Neural cell (in vitro differentiated cells): ENCODE measurements around the gene RAP1A. TPM values are rescaled to one million over a fixed set of nuclear protein-coding genes. Genes with fewer than 3 reads are reported as not detected.
A peak's percentile ranks its signal among the peaks of the same experiment; 100 is the strongest.

Experiments
- H2AFZ ChIP-seq: fragments of 200-600, 300-800 bp; sonication (generic), shearing (Covaris generic); 2 replicates; pipeline ENCODE4 v1.6.0; 2014; ENCODE audit warnings: low read depth, mild to moderate bottlenecking, antibody characterized with exemption, low read length, moderate library complexity
- H3F3A ChIP-seq: fragments of 200-600 bp; shearing (Covaris generic); 2 replicates; pipeline ENCODE4 v1.6.1; 2016; ENCODE audit warnings: mild to moderate bottlenecking, moderate library complexity, mixed read lengths, antibody characterized with exemption, low read length; ENCODE audit not compliant: insufficient read depth, poor library complexity, severe bottlenecking
- H3K27ac ChIP-seq: fragments of 200-600, 300-800 bp; sonication (generic), shearing (Covaris generic); 2 replicates; pipeline ENCODE4 v1.5.1; 2014; ENCODE audit warnings: mild to moderate bottlenecking, low read length, moderate library complexity
- H3K27me3 ChIP-seq: fragments of 300-800, 200-600 bp; sonication (generic), shearing (Covaris generic); 2 replicates; pipeline ENCODE4 v1.6.0; 2014; ENCODE audit warnings: mild to moderate bottlenecking, low read depth, low read length, moderate library complexity; ENCODE audit not compliant: insufficient read depth
- H3K36me3 ChIP-seq: fragments of 300-800, 200-600 bp; sonication (generic), shearing (Covaris generic); 2 replicates; pipeline ENCODE4 v1.5.1; 2014; ENCODE audit warnings: mild to moderate bottlenecking, antibody characterized with exemption, low read length, moderate library complexity; ENCODE audit not compliant: insufficient read depth
- H3K4me2 ChIP-seq: fragments of 300-800, 200-600 bp; sonication (generic), shearing (Covaris generic); 2 replicates; pipeline ENCODE4 v1.6.0; 2014; ENCODE audit warnings: mild to moderate bottlenecking, low read length
- H3K4me3 ChIP-seq: fragments of 300-800, 200-600 bp; sonication (generic), shearing (Covaris generic); 2 replicates; pipeline ENCODE4 v1.5.1; 2014; ENCODE audit warnings: mild to moderate bottlenecking, low read length, moderate library complexity
- H3K79me2 ChIP-seq: fragments of 200-600 bp; shearing (Covaris generic); replicated peaks from 2 replicates; pipeline ENCODE4 v1.6.0; 2014; ENCODE audit warnings: mild to moderate bottlenecking, low read length, moderate library complexity; ENCODE audit not compliant: insufficient read depth
- H3K9ac ChIP-seq: fragments of 300-800, 200-600 bp; sonication (generic), shearing (Covaris generic); 2 replicates; pipeline ENCODE4 v1.6.1; 2016; ENCODE audit warnings: mild to moderate bottlenecking, low read length, mixed read lengths
- H3K9me2 ChIP-seq: fragments of 200-600 bp; shearing (Covaris generic); 2 replicates; pipeline ENCODE4 v1.6.1; 2016; ENCODE audit warnings: mild to moderate bottlenecking, low read length, mixed read lengths; ENCODE audit not compliant: insufficient read depth
- H3K9me3 ChIP-seq: fragments of 200-600, 300-800 bp; sonication (generic), shearing (Covaris generic); 2 replicates; pipeline ENCODE4 v1.6.1; 2016; ENCODE audit warnings: mild to moderate bottlenecking, mixed run types, low read length, moderate library complexity, mixed read lengths
- H4K20me1 ChIP-seq: fragments of 200-600 bp; shearing (Covaris generic); 2 replicates; pipeline ENCODE4 v1.6.1; 2016; ENCODE audit warnings: mild to moderate bottlenecking, mixed run types; ENCODE audit not compliant: insufficient read depth
- CTCF ChIP-seq: fragments of 450-650 bp; IDR thresholded peaks from 2 replicates; pipeline ENCODE4 v1.5.1; 2014; ENCODE audit warnings: antibody characterized with exemption, mild to moderate bottlenecking, moderate library complexity; ENCODE audit not compliant: poor library complexity, severe bottlenecking
- EP300 ChIP-seq: fragments of 450-650 bp; conservative IDR thresholded peaks from 2 replicates; pipeline ENCODE4 v1.6.1; 2014; ENCODE audit warnings: antibody characterized with exemption, mild to moderate bottlenecking, moderate library complexity; ENCODE audit not compliant: poor library complexity, severe bottlenecking
- EZH2 ChIP-seq: fragments of 200-600, 300-800 bp; shearing (Covaris generic), sonication (generic); IDR thresholded peaks from 2 replicates; pipeline ENCODE4 v1.6.1; 2014; ENCODE audit warnings: antibody characterized with exemption, low read length, borderline replicate concordance, mild to moderate bottlenecking; ENCODE audit not compliant: insufficient read depth, poor library complexity, severe bottlenecking
- MXI1 ChIP-seq: fragments of 450-650 bp; conservative IDR thresholded peaks from 2 replicates; pipeline ENCODE4 v1.6.1; 2014; ENCODE audit warnings: antibody characterized with exemption, mild to moderate bottlenecking; ENCODE audit not compliant: poor library complexity, severe bottlenecking
- POLR2AphosphoS5 ChIP-seq: IDR thresholded peaks from 2 replicates; pipeline ENCODE4 v1.6.1; 2012
- RAD21 ChIP-seq: fragments of 450-650 bp; conservative IDR thresholded peaks from 2 replicates; pipeline ENCODE4 v1.6.1; 2014; ENCODE audit warnings: antibody characterized with exemption, mild to moderate bottlenecking, moderate library complexity
- SMC3 ChIP-seq: fragments of 450-650 bp; conservative IDR thresholded peaks from 2 replicates; pipeline ENCODE4 v1.6.1; 2014; ENCODE audit warnings: antibody characterized with exemption, mild to moderate bottlenecking, moderate library complexity; ENCODE audit not compliant: poor library complexity
- TAF1 ChIP-seq: IDR thresholded peaks from 2 replicates; pipeline ENCODE4 v1.6.1; 2012; ENCODE audit warnings: low read depth
- polyA plus RNA-seq: library from polyadenylated mRNA; depleted of rRNA; stranded (reverse); fragments of >200 nt; gene quantifications from 2 replicates; pipeline ENCODE4 v1.2.3, GENCODE V29; 2014
- TF ChIP-seq, protein P1 (sequence below): IDR thresholded peaks from 2 replicates; pipeline ENCODE4 v1.6.1; 2012; ENCODE audit warnings: borderline replicate concordance

The RAP1A gene
- polyA plus RNA-seq, 1 donor from 2014 or later = 28.7 TPM

DNA sequence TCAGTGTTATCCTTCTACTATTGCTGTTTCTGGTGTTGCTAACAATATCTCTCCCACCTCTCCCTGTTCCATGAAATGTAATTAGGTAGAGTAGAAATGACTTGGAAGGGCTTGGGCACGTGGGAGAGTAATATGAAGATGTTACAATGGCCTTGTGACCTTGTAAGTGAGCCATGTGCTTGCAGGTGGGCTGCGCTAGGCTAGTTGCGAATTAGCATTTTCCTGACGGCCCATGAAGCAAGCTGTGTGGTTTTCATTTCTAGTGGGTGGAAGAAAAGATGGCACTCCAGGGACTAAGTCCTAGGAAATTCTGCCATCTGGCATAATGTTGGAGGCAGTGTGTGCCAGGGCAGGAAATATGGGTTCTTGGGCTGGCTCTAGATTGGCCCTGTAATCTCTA, 128.4 kb downstream of the RAP1A start:
- no peak overlapping the region for H2AFZ ChIP-seq
- H3K9me3 ChIP-seq = no peaks in the 10 kb centered on the region
- H3K27ac ChIP-seq = peak overlapping the region; percentile 76
- H3K27me3 ChIP-seq = no peaks in the 10 kb centered on the region
- no peaks in the 10 kb centered on the region for H3K9me2 ChIP-seq
- no peak overlapping the region for H3K4me2 ChIP-seq
- TF ChIP-seq CTCF (no peak), RAD21 (no peak), SMC3 (no peak), MXI1 (no peak), TAF1 (no peak), EZH2 (no peak), POLR2AphosphoS5 (no peak)
- TF ChIP-seq, protein P1, sequence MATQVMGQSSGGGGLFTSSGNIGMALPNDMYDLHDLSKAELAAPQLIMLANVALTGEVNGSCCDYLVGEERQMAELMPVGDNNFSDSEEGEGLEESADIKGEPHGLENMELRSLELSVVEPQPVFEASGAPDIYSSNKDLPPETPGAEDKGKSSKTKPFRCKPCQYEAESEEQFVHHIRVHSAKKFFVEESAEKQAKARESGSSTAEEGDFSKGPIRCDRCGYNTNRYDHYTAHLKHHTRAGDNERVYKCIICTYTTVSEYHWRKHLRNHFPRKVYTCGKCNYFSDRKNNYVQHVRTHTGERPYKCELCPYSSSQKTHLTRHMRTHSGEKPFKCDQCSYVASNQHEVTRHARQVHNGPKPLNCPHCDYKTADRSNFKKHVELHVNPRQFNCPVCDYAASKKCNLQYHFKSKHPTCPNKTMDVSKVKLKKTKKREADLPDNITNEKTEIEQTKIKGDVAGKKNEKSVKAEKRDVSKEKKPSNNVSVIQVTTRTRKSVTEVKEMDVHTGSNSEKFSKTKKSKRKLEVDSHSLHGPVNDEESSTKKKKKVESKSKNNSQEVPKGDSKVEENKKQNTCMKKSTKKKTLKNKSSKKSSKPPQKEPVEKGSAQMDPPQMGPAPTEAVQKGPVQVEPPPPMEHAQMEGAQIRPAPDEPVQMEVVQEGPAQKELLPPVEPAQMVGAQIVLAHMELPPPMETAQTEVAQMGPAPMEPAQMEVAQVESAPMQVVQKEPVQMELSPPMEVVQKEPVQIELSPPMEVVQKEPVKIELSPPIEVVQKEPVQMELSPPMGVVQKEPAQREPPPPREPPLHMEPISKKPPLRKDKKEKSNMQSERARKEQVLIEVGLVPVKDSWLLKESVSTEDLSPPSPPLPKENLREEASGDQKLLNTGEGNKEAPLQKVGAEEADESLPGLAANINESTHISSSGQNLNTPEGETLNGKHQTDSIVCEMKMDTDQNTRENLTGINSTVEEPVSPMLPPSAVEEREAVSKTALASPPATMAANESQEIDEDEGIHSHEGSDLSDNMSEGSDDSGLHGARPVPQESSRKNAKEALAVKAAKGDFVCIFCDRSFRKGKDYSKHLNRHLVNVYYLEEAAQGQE = no peak
- no peaks in the 10 kb centered on the region for H3K79me2 ChIP-seq
- peaks cover 15% of the 10 kb centered on the region for H3K36me3 ChIP-seq
- peak overlapping the region; percentile 35 for H3K4me3 ChIP-seq
- H3K9ac ChIP-seq = peak overlapping the region; percentile 48
- no peaks in the 10 kb centered on the region for H4K20me1 ChIP-seq
- peaks cover 4% of the 10 kb centered on the region for H3F3A ChIP-seq

DNA sequence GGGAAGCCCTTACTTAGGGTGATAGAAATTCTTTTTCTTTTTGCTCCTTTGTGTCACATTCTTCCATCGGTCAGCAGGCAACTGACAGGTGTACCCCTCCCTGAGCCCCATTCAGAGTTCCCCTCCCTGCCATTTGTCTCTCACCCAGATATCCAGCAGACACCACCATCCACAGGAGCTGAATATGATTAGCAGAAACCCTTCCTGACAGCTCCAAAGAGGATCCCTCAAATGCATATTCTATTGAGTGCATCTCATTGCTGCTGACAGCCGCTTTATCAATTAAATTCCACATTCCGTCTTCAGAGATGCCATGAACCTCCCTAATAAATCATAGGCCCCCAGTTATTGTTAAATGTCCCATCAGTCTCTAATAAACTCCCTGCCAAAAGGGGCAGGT, 130.0 kb downstream of the RAP1A start:
- Histone ChIP-seq H3K4me2 (peak overlapping the region; percentile 55), H3K27ac (peak overlapping the region; percentile 76), H3K9me3 (no peaks in the 10 kb centered on the region)

More for the DNA sequence above, 130.0 kb downstream of the RAP1A start:
- H2AFZ ChIP-seq = no peak overlapping the region
- H3F3A ChIP-seq = peaks cover 10% of the 10 kb centered on the region
- peaks cover 5% of the 10 kb centered on the region for H3K79me2 ChIP-seq
- peak overlapping the region; percentile 35 for H3K4me3 ChIP-seq
- peak overlapping the region; percentile 48 for H3K9ac ChIP-seq
- no peaks in the 10 kb centered on the region for H3K9me2 ChIP-seq
- H3K27me3 ChIP-seq = no peaks in the 10 kb centered on the region
- no peak for TF ChIP-seq RAD21
- no peak for TF ChIP-seq POLR2AphosphoS5
- no peak for TF ChIP-seq CTCF
- no peak for TF ChIP-seq MXI1
- TF ChIP-seq, protein P1 = no peak
- no peak for TF ChIP-seq SMC3
- no peak for TF ChIP-seq EP300
- TF ChIP-seq TAF1 = no peak
- TF ChIP-seq EZH2 = no peak
- H3K36me3 ChIP-seq = peaks cover 15% of the 10 kb centered on the region
- H4K20me1 ChIP-seq = no peaks in the 10 kb centered on the region
